ENCODE data around the gene BARHL1. TPM values are rescaled to one million over a fixed set of nuclear protein-coding genes. Genes with fewer than 3 reads are reported as not detected.

Gene BARHL1
- total and polyA plus RNA-seq, 2 of the 4 experiments (the other 2 are of a cell fraction): not detected

DNA sequence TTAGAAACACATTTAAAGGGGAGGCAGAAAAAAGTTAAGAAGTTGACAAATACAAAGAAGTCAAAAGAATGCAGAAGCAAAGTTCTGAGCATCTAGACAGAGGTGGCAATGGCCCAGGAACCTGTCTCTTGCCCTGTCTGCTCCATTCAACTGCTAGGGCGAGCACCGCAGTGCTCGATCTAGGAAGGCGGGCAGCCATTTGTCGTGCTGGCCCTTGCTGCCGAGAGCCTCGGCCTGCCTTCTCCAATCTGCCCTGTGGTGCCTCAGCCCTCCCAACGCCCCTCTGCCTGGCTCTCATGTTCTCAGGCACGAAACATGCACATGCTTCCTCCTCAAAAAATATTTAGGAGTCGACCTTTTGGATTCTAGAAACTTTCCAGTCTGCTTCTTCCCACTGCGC is 45.2 kb downstream of the BARHL1 start:
- H3K9me3 ChIP-seq (ENCODE audit: control insufficient read depth, insufficient read depth, low read length): no peaks in the 10 kb centered on the region
- no peak overlapping the region for H3K14ac ChIP-seq (replicated peaks; ENCODE audit: low read depth, low read length)
- intact Hi-C loops (cut with micrococcal nuclease) (no loop called here), dilution Hi-C loops (cut with HindIII; ENCODE audit: low sequenced_read_pairs, unreplicated experiment) (no loop called here), in situ Hi-C loops (cut with MboI; ENCODE audit: low sequenced_read_pairs) (no loop called here)
- peaks cover 23% of the 10 kb centered on the region; the same call in 1 of the 2 replicates for H4K20me1 ChIP-seq (ENCODE audit: insufficient read depth, low read length)
- no peak overlapping the region for H2BK20ac ChIP-seq (ENCODE audit: low read depth, low read length)
- no peaks in the 10 kb centered on the region for H3K27me3 ChIP-seq (ENCODE audit: control insufficient read depth, insufficient read depth, low read length)
- no TSS peak for BruUV-seq (replicated peaks)
- ChIA-PET CTCF (no interaction called here), POLR2A (ENCODE audit: unreplicated experiment) (no interaction called here)
- no peak overlapping the region for H3K27ac ChIP-seq (ENCODE audit: insufficient read depth, low read length)
- no peak overlapping the region for H4K8ac ChIP-seq (ENCODE audit: low read depth in 2 of 2, low read length in 2 of 2)
- H3K18ac ChIP-seq (ENCODE audit: low read depth, low read length): no peak overlapping the region
- no peak overlapping the region for H2AK5ac ChIP-seq (ENCODE audit: low read depth, low read length)
- H2AFZ ChIP-seq (replicated peaks; ENCODE audit: low read length, poor library complexity): no peak overlapping the region
- ATAC-seq (ENCODE audit: low read depth) (no peak), DNase-seq (no peak)
- TF ChIP-seq RCOR1 (IDR thresholded peaks at IDR 0.05; ENCODE audit: insufficient replicate concordance, low read length) (no peak), FOS (IDR thresholded peaks at IDR 0.05; ENCODE audit: low read depth, low read length) (no peak), RFX5 (IDR thresholded peaks at IDR 0.05; ENCODE audit: low read depth, low read length) (no peak), CHD1 (IDR thresholded peaks at IDR 0.05; ENCODE audit: low read depth, low read length) (no peak), MAFK (IDR thresholded peaks at IDR 0.05; ENCODE audit: low read depth, low read length) (no peak), POLR2A (IDR thresholded peaks at IDR 0.05; ENCODE audit: low read depth, low read length) (no peak), BHLHE40 (IDR thresholded peaks at IDR 0.05; ENCODE audit: low read depth, low read length) (no peak), MAZ (IDR thresholded peaks at IDR 0.05; ENCODE audit: borderline replicate concordance, low read depth, low read length) (no peak), RAD21 (IDR thresholded peaks at IDR 0.05; ENCODE audit: low read length) (no peak), SMC3 (IDR thresholded peaks at IDR 0.05; ENCODE audit: low read depth, low read length) (no peak), NFE2L2 (IDR thresholded peaks at IDR 0.05; ENCODE audit: low read depth, low read length) (no peak), MXI1 (IDR thresholded peaks at IDR 0.05; ENCODE audit: borderline replicate concordance, low read depth, low read length) (no peak), CEBPB (IDR thresholded peaks at IDR 0.05; ENCODE audit: low read depth, low read length) (no peak)
- TF ChIP-seq, protein P1, sequence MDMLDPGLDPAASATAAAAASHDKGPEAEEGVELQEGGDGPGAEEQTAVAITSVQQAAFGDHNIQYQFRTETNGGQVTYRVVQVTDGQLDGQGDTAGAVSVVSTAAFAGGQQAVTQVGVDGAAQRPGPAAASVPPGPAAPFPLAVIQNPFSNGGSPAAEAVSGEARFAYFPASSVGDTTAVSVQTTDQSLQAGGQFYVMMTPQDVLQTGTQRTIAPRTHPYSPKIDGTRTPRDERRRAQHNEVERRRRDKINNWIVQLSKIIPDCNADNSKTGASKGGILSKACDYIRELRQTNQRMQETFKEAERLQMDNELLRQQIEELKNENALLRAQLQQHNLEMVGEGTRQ (IDR thresholded peaks at IDR 0.05; ENCODE audit: low read depth, low read length): no peak
- TF ChIP-seq, protein P2, sequence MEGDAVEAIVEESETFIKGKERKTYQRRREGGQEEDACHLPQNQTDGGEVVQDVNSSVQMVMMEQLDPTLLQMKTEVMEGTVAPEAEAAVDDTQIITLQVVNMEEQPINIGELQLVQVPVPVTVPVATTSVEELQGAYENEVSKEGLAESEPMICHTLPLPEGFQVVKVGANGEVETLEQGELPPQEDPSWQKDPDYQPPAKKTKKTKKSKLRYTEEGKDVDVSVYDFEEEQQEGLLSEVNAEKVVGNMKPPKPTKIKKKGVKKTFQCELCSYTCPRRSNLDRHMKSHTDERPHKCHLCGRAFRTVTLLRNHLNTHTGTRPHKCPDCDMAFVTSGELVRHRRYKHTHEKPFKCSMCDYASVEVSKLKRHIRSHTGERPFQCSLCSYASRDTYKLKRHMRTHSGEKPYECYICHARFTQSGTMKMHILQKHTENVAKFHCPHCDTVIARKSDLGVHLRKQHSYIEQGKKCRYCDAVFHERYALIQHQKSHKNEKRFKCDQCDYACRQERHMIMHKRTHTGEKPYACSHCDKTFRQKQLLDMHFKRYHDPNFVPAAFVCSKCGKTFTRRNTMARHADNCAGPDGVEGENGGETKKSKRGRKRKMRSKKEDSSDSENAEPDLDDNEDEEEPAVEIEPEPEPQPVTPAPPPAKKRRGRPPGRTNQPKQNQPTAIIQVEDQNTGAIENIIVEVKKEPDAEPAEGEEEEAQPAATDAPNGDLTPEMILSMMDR (conservative IDR thresholded peaks at IDR 0.05; ENCODE audit: low read depth, low read length): no peak
- TF ChIP-seq, protein P3, sequence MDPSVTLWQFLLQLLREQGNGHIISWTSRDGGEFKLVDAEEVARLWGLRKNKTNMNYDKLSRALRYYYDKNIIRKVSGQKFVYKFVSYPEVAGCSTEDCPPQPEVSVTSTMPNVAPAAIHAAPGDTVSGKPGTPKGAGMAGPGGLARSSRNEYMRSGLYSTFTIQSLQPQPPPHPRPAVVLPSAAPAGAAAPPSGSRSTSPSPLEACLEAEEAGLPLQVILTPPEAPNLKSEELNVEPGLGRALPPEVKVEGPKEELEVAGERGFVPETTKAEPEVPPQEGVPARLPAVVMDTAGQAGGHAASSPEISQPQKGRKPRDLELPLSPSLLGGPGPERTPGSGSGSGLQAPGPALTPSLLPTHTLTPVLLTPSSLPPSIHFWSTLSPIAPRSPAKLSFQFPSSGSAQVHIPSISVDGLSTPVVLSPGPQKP (IDR thresholded peaks at IDR 0.05; ENCODE audit: borderline replicate concordance, low read depth, low read length): no peak
- no peak overlapping the region for H2AK9ac ChIP-seq (replicated peaks; ENCODE audit: low read depth, low read length, poor library complexity)
- no peak overlapping the region for H3K4me2 ChIP-seq (ENCODE audit: low read depth, low read length)
- 98% methylated on average over 7 of the region's 11 CpGs; no CpG with 5 or more reads in 1 of the 2 experiments for WGBS, 2 experiments (ENCODE audit: extremely low coverage in 2 of 2, insufficient read length in 1 of 2)
- H3K9me1 ChIP-seq (ENCODE audit: insufficient read depth, low read length): peaks cover 10% of the 10 kb centered on the region; the same call in 1 of the 2 replicates
- peaks cover 30% of the 10 kb centered on the region for H3K36me3 ChIP-seq (ENCODE audit: control insufficient read depth, insufficient read depth, low read length)
- no peak overlapping the region for H2BK120ac ChIP-seq (ENCODE audit: low read depth, low read length)
- H3K4ac ChIP-seq (ENCODE audit: low read depth, low read length): no peak overlapping the region
- no peak overlapping the region for H3K56ac ChIP-seq (ENCODE audit: extremely low read depth, insufficient read depth, low read length)
- H3K4me3 ChIP-seq (ENCODE audit: insufficient read depth, low read depth, low read length): no peak overlapping the region
- H4K91ac ChIP-seq (ENCODE audit: insufficient read depth, low read depth, low read length): no peak overlapping the region
- no peak overlapping the region for H2BK5ac ChIP-seq (ENCODE audit: low read depth, low read length, poor library complexity, severe bottlenecking)
- 0 out of 2 replicates have a peak, but pooled peaks cover 3% of the 10 kb centered on the region for H3K4me1 ChIP-seq (ENCODE audit: control insufficient read depth, insufficient read depth, low read length)
- H3K23ac ChIP-seq (ENCODE audit: low read depth, low read length): no peak overlapping the region
- no peak overlapping the region for H4K5ac ChIP-seq (ENCODE audit: low read depth, low read length)
- no peaks in the 10 kb centered on the region; a peak in 1 of 4 replicates for H3K79me1 ChIP-seq (ENCODE audit: low read depth in 1 of 2, low read length in 2 of 2)
- H2BK15ac ChIP-seq (ENCODE audit: low read depth, low read length): no peak overlapping the region
- no peak overlapping the region for H3K9ac ChIP-seq (ENCODE audit: low read depth, low read length)

Data from IMR-90 (cell line).